Activated CD8-positive, alpha-beta memory T cell treated with anti-CD3 and anti-CD28 coated beads for 24 hours (primary cell): ENCODE measurements around the gene SLC22A7.
A peak's percentile ranks its signal among the peaks of the same experiment; 100 is the strongest.

ENCODE experiments used
- DNase-seq: peaks from one replicate; pipeline ENCODE4 v3.0.0-alpha.2; 2020

The SLC22A7 gene

DNA sequence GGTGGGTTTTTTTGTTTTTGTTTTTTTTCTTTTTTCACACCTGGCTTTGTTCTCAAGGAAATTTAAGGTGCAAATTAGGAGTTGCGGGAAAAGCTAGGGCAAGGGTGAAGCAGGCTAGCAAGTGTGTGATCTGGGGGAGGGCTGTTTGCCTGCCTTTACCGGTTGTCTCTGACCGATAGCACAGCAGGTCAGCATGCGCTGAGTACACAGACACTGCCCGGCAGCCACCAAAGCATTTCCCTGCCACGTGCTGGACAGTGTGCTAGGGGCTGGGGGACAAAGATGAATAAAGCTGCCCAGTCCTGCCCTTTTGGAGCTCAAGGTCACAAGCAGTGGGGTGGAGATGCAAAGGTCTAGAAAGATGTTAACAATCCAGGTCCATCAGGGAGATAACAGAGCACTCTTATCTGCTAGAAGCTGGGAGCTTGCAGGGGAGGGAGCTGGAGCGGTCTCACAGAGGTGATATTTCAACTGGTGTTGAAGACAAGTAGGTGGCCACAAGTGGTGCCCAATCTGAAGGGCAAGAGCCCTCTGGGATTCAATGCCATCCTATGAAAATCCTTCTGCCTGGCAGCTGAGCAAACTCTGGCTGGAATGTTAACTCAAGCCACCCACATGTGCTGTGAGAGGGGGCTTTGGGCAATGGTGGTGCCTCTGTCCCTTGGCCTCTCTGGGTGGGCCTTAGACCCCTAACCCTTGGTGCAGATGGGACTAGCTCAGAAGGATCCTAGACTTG lies 30.3 kb upstream of the SLC22A7 start:
- DNase-seq: no peak

DNA sequence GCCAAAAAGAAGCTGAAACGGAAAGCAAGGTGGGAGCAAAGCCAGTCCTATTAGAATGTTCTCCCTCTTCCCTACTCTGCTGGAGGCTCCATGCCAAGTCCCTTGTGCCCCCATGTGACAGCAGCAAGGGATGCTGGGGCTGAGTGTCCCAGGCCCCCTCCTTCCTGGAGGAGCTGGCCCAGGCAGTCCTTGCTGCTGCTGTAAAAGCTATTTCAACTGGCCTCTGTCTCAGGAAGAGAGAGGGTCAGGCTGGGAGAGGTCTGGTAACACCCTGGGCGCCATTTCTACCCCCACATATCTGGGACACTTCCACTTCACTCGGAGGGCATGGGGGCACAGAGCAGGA lies 29.7 kb upstream of the SLC22A7 start:
- DNase-seq: no peak

DNA sequence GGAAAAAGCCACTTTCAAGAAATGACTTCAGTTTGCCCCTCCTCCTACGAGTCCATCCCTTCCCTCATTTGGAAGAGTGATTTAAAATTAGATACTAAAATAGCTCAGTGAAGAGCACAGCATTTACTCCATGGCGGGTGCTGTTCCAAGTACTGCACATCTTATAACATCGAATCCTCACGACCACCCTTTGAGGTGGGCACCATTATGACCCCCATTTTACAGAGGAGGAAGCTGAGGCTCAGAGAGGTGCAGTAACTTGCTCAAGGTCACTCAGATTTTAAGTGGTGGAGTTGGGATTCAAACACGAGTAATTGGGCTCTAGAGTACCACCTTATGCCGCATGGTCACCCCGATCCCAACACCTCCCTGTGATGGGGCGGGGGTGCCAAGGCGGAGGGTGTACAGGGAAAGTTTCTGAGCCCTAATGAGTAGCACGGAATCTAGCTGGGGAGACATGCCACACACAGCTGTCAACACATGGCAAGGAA lies 29.2 kb upstream of the SLC22A7 start:
- DNase-seq: no peak

DNA sequence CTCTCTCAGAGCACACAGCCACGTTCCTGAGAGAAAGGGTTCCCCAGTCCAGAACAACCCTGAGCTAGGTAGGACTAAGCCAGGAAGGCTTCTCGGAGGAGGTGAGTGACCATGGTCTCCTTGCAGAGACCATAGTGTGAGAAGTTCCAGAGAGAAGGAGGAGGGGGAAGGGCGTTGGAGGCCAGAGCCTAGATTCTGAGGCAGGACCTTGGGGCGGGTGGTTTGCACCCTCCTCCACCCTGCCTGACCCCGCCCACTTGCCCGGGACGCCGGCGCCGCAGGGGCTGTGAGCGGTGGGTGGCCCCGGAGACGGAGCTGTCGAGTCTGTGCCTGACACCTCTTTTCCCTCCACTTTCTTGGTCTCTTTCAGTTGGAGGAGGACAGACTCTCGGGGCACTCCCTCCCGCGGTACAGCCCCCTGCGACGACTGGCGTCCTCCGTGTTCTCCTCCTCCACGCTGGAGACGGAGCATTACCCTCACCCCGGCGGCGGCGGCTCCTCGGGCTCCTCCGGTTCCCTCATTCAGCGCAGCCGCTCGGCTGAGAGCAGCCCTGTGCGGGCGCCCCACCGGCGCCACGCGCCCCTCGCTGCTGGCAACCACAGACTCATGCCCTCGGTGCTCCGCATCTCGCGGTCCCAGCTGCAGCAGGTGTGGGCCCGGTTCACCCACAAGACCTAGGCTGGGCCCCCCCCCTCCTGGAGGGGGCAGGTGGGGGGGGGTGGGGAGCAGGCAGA lies 28.6 kb upstream of the SLC22A7 start:
- DNase-seq: peak; percentile 80

DNA sequence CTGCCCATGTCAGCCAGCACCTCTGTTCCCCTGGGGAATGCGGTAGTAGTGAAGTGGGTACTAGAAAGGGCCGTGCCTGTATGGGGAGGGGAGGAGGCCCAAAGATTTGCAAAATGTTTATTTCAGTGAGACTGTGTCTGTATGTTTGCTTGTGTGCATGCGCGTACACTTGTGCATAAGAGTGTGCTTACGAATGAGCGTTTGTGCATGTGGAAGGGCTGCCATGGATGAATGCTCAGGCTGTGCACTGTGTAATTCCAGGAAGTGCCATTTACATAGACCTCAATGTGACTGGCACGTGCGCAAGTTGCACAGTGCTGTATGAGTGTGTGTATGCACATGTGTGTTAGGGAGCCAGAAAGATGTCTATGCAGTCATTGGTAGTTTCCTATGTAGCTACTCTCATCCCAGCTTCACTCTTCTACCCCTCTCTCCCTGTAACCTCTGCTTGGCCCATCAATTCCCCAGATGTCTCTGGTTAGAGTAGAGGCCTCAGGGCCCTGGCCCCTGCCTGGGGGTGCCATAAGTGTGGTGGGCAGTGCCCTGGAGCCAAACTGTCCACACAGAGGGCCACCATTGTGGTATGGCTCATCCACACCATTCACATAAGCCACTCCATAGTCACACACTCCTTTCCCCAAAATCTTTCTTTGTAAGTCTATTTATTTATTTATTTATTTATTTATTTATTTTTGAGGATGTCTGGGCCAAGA lies 26.8 kb upstream of the SLC22A7 start:
- DNase-seq: no peak

DNA sequence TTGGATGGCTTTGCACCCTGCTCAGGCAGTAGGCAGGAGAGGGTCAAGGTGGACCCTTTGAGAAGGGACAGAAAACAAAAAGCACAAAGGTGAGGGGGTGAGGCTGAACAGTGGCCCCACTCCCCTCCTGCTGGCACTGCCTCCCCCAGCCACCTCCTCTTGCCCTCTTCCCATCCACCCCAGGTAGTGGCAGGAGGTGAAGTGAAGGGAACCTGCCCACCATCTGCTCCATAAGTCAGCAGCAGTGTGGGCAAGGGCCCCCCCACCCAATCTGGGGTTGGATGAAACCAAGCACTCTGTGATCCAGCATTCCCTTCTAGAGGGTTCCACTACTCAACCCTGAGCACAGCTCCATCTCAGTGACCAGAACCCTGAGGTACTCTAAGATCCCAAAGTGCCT lies 26.1 kb upstream of the SLC22A7 start:
- DNase-seq: no peak

DNA sequence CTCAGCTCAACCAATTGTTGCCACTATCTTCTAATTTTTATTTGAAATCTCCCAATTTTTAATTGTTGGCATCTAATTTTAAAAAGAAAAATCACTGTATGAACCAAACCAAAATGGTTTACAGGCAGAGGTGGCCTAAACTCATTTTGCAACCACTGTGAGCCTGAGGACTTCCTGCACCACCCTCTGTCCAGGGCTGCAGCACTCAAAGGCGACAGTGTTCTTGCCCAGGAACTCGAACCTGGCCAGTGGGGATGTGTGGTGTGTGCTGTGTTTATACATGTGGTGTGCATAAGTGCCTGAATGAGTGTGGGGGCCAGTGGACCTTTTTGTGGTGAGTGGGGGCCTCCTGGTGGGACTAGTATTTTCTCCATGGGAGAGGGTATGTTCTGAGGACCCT lies 24.4 kb upstream of the SLC22A7 start:
- no peak for DNase-seq

DNA sequence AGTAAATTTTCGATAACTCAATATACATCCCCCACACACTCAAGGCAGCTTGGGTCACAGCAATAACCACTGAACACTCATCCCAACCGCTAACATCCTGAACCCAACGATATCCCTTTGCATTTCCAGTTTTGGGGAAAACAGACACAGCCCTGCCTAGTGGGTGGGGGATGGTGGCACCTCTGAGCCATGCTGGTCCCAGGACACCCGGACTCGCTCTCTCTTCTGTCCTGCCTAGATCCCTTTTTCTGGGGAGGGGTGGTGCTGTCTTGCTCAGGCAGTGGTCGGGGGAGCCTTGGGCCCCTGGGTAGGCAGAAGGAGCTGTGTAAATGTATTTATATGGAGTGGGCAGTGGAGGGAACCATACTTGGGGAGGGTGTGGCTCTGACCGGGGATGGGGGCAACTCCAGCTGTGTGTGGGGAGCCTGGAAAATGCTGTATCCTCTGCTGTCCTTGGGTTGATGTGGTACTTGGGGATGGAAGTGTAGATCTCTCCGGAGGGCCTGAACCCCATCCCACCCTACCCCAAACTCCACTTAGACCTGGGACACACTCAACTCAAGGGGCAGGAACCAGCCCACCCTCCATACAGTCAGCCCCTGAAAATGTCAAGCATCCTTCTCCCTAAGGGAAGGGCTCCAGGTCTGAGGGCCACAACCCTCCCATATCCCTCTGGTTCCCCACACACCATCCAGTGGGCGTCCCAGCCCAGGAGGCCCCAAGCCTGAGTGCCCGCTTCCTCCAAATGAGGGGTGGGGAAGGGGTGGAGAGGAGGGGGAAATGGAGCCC lies 23.7 kb upstream of the SLC22A7 start:
- DNase-seq: no peak

DNA sequence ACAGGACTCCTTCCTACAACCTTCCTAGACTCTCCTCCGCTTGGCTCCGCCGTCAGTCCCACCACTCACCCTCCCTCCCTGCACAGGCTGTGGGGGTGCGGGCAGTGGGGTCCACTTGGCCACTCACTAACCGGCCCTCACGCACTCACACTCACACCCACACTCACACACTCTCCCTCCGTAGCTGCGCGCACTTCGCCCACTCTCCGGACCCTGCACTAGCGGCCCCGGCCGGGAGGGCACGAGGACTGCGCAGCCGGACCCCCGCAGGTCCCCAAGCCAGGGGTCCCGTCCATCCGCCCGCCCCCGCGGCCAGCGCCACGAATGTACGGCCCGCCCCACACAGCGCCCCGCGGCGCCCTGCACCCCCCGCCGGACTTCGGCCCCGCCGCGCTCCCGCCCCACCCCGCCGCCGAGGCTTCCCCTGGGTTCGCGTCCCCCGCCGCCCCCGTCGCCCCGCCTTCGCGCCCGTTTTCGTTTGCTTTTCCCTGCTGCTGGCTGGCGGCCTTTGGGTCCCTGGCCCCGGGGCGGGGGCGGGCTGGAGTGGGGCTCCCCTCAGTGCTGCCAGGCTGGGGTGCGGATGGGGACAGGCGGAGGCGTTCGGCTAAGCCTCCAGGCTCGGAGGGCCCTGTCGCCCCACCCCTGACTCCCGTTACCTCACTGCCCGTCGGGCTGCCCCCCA lies 23.0 kb upstream of the SLC22A7 start:
- DNase-seq: no peak

DNA sequence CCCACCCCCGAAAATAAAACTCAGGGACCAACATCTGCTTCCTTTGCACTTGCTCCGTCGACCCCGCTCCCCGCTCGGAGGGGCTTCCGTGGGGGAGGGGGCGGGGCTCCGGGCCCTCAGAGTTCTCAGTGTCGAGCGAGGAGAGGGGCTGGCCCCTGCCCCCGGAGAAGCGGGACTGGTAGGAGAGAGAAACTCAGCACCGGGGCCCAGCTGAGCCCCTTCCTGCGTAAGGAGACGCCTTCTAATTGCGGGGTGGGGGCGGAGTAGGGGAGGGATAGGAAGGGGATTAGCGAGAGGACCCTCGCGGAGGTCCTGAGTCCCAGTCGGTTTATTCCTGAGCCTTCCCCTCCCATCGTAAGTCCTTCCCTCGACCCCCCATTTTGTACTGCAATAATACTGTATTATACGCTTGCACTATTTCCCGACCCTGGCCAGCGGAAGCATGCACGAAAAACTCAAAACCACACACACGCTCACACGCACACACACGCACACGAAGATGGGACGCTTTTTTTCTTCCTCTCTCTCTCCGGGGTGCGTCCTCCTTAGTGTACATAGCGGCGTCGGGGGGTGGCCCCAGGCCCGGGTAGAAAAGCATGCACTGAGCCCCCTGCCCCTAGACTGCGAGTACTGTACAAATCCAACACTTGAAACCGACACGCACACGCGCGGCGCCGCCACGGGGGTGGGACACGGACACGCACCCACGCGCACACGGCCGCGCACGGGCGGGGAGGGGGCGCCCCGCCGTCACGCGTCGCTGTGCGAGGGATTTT lies 22.1 kb upstream of the SLC22A7 start:
- peak; percentile 67 for DNase-seq

DNA sequence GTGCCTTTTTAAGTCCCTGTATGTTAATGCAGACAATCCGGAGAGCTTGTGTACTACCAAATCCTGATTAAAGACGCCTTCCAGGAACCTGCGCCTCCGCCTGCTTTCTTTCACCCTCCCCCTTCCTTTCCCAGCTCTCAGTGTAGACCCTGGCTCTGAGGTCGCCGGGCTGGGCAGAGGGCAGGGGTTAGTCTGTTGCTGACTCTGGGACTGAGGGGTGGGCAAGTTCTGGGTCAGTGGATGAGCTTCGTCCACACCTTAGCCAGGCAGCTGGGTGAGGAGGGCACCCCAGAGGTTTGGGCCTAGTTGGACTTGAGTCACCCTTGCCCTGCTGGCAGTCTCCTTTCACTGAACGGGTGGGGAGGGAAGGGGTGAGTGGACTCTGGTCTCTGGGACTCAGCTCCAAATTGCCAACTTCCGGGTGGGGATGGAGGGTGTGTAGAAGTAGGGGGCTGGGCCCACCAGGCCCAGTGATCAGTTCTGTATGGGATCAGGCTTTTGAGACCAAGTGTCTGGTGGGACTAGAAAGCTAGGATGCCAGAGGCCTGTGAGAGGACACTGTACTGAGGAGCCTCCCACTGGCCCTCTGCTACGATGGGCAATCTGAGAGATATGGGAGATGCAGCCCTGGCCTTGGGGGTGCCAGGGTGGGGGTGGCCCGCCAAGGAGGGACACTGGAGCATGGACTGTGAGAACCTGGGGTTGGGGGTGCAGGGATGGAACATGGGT lies 21.3 kb upstream of the SLC22A7 start:
- no peak for DNase-seq

DNA sequence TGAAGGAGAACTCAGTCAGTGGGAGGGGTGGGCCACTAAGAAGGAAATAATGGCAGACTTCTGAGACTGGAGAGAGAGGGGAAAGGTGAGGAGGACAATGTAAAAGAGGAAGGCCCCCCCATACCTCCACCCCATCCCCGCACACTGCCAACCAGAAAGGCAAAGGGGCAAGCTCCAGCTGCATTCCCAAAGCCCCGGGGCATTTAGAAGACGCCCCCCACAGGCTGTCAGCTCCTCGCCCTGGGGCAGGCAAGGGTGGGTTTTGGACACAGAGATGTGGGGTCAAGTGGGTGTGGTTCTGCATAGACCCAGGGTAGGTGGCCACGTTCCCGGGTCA lies 20.8 kb upstream of the SLC22A7 start:
- no peak for DNase-seq

DNA sequence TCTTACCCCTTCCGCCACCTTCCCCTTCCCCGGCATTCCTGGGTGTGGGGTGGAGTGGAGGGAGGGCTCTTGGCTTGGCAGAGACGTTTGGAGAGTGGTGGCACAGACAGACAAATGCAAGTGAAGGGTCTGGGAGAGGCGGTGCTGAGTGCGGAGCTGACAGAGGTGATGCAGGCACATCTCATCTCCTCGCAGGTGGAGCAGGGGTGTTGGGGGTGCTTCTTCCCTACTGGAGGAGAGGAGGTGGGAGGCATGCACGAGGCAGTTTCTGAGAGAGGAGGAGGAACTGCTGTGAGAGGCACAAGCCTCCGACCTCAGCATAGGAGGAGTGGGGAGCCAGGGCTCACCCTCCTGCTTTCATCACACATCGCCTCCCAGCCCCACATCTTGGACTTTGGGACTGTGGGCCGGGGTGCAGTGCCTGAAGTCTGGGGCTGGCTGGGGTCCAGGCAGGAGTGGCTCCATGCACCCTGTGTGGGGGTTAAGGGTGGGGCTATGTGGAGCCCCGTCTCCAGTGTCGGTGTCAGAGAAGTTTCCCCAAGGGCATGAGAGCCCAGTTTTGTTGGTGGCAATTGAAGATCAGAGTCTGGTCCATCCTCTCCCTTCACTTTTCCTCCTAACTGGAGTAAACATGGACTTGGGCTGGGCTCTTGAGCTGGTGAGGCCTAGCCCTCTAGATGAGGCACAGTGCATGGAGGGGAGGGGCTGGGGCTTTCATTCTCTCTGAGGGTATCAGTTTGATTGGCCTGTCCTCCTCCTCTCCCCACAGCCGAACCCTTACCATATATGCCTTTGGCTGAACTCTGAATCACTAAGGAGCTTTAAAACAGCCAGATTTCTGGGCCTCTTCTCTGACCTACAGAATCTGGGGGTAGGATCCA lies 20.2 kb upstream of the SLC22A7 start:
- no peak for DNase-seq

DNA sequence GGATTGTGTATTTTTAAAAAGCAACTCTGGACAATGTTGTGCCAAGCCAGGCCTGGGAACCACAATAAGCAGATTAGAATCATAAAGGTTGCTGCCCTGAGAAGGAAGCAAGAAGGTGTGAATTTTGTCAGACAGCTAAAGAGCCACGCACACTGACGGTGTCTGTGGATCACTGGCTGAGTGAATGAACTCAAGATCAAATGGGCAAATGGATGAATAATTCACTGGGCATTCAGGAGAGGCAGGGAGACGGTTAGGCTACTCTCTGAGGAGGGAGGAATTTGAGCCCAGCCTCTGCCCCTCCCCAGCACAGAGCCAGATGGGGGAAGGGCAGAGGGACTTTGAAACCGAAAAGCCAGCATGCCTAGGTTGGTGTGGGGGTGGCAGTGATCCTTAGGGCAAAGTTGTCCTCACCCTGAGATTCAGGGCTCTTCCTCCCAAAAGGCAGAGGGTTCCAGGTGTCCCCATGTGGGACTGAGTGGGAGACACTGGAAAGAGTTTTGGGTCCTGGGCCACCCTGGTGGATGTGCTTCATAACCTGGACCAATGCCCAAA lies 19.5 kb upstream of the SLC22A7 start:
- DNase-seq: no peak

DNA sequence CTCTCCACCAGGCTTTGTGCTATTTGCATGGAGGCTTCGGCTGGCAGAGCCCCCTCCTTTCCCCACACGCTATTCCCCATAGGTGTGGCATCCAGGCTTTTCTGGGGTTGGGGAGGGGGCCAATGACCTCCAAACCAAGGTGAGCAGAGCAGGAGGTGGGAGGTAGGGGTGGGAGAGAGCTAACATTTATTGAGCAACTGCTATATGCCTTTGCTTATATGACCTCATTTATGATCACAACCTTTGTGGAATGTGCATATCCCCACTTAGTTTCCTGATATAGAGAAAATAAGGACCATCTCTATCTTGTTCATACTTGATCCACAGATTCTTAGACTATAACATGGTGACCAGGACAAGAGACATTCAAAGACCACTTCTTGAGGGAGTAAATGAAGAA lies 17.8 kb upstream of the SLC22A7 start:
- DNase-seq: no peak

DNA sequence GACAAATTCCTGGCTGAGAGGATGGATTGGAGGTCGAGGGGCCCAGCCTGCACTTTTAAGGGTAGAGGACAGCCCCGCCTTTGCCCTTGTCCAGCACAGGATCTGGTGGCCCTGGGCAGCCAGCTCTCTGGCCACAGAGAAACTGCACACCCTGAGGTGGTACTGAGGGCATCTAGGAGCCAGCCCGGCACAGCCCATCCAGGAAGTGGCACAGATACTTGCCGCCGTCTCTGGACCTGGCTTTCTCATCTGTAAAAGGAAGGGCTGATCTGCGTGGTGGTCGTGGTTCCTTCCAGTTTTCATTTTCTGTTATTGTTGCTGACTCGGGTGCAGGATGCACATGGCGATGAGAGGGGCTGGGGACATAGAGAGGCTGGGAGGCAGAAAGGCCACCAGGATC lies 16.0 kb upstream of the SLC22A7 start:
- DNase-seq: no peak

DNA sequence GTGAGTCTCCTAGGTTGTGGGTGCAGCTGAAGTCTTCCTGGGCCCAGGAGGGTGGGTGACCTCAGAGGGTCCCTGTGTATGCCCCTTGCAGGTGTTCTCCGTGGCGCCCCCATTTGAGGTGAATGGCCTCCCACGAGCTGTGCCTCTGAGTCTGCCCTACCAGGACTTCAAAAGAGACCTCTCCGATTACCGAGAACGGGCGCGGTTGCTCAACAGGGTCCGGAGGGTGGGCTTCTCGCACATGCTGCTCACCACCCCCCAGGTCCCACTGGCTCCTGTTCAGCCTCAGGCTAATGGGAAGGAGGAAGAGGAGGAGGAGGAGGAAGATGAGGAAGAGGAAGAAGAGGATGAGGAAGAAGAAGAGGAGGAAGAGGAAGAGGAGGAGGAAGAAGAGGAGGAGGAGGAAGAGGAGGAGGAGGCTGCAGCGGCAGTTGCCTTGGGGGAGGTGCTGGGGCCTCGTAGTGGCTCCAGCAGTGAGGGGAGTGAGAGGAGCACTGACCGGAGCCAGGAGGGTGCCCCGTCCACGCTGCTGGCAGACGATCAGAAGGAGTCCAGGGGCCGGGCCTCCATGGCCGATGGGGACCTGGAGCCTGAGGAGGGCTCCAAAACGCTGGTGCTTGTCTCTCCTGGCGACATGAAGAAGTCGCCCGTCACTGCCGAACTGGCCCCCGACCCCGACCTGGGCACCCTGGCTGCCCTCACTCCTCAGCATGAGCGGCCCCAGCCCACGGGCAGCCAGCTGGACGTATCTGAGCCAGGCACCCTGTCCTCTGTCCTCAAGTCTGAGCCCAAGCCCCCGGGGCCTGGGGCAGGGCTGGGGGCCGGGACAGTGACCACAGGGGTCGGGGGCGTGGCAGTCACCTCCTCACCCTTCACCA lies 15.2 kb upstream of the SLC22A7 start:
- DNase-seq: no peak

DNA sequence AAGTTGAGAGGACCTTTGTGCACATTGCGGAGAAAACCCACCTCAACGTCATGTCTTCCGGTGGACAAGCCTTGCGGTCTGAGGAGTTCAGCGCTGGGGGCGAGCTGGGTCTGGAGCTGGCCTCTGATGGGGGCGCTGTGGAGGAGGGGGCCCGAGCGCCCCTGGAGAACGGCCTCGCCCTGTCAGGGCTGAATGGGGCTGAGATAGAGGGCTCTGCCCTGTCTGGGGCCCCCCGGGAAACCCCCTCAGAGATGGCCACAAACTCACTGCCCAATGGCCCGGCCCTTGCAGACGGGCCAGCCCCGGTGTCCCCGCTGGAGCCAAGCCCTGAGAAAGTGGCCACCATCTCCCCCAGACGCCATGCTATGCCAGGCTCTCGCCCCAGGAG lies 14.6 kb upstream of the SLC22A7 start:
- DNase-seq: no peak

DNA sequence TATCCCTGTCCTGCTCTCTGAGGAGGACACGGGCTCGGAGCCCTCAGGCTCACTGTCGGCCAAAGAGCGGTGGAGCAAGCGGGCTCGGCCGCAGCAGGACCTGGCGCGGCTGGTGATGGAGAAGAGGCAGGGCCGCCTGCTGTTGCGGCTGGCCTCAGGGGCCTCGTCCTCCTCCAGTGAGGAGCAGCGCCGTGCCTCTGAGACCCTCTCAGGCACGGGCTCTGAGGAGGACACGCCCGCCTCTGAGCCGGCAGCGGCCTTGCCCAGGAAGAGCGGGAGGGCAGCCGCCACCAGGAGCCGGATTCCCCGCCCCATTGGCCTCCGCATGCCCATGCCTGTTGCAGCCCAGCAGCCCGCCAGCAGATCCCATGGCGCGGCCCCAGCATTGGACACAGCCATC lies 14.2 kb upstream of the SLC22A7 start:
- DNase-seq: no peak
